Measurements from ENCODE around the gene RD3L.
"Not testable (repeated sequence)": the region's sequence is repeated elsewhere in the genome, so short reads cannot be mapped to it uniquely, and the experiment has no call there.

RD3L gene

GRCh38 chr14:103941973-103942736 lies at the start of gene RD3L:
Gene RD3L, minus strand, starts transcription at chr14:103942529. Its CDS starts 834 bp downstream, at chr14:103941695.
- no peak for DNase-seq (ENCODE audit: low read depth in 2 of 2)

- no peak for DNase-seq (ENCODE audit: low read depth in 2 of 2)
Observed at GRCh38 chr14:103989964-103990363, 47.6 kb upstream of the RD3L start.

- DNase-seq (ENCODE audit: low read depth in 2 of 2): no peak
Observed at GRCh38 chr14:103989034-103989433, 46.7 kb upstream of the RD3L start.

DNA sequence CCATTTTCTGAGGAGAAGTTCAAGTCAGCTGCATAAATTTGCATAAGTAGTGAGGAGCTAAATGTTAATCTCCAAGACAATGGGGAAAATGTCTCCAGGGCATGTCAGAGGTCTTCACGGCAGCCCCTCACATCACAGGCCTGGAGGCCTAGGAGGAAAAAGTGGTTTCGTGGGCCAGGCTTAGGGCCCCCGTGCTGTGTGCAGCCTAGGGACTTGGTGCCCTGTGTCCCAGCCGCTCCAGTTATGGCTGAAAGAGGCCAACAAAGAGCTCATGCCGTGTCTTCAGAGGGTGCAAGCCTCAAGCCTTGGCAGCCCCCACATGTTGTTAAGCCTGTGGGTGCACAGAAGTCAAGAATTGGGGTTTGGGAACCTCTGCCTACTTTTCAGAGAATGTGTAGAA lies 41.9 kb upstream of the RD3L start:
- no peak for DNase-seq (ENCODE audit: low read depth in 2 of 2)

DNA sequence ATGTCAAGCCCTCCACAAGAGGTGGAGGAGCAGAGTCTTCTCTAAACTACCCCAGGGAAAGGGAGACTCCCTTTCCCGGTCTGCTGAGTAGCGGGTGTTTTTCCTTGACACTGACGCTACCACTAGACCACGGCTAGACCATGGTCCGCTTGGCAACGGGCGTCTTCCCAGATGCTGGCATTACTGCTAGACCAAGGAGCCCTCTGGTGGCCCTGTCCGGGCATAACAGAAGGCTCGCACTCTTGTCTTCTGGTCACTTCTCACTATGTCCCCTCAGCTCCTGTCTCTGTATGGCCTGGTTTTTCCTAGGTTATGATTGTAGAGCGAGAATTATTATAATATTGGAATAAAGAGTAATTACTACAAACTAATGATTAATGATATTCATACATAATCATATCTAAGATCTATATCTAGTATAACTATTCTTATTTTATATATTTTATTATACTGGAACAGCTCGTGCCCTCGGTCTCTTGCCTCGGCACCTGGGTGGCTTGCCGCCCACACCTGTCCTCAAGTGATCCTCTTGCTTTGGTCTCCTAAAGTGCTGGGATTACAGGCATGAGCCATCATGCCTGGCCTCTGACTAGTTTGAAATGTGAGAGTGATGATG lies 38.4 kb upstream of the RD3L start:
- DNase-seq (ENCODE audit: low read depth in 2 of 2): not testable (repeated sequence)

- no peak for DNase-seq (ENCODE audit: low read depth in 2 of 2)
Observed at GRCh38 chr14:103974575-103974974, 32.2 kb upstream of the RD3L start.

DNA sequence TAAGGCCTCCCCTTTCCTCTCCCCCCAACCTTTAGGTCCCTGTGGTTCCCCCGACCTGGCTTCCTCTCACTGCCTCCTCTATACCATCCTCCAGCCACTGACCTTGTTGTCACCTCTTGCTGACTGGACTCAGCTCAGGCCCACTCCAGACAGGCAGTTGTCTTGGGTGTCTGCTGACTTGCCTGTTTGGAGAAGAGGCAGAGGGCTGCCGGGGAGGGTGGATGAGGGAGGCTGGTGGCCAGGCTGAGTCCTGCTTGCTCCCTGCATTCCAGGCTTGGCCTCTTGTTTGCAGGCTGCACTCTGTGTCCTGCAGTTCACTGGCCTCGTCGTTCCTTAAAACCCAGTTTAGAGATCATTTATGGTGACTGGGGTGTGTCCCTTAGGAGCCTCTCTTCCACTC lies 31.0 kb upstream of the RD3L start:
- DNase-seq (ENCODE audit: low read depth in 2 of 2): no peak

DNA sequence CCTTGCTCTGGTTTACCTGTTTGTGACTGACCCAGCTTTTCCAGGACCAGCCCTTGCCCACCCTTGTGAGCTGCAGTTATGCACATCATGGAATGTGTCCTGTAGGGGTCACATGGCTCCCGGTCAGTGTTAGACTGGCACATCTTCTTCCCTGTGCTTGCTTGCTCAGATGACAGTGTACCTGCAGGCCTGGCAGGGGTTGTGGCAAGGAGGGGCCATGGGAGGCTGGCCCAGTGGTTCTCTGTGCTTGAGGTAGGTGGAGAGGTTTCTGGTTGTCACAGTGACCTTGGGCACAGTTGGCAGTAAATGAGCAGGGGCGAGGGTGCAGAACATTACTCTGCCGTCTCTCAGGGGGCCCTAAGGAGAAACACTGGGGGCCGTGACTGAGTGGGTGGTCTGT lies 27.6 kb upstream of the RD3L start:
- DNase-seq (ENCODE audit: low read depth in 2 of 2): no peak

DNA sequence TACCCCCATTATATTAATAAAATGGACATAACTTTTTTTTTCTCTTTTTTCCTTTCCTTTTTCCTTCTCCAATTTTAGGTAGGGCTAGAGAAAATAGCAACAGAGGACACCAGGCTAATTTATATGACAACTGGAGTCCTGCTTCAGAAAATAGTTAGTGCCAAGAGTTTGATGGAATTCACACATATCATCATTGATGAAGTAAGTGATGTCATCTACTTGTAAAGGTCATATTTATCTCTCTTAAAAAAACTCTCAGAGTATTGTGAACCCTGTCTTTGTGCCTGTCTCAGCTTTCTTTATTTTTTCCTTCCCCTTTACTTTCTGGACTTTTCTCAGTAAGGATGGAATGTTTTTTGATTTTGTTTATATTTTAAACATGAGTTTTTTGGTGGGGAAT lies 24.3 kb upstream of the RD3L start:
- no peak for DNase-seq (ENCODE audit: low read depth in 2 of 2)

DNA sequence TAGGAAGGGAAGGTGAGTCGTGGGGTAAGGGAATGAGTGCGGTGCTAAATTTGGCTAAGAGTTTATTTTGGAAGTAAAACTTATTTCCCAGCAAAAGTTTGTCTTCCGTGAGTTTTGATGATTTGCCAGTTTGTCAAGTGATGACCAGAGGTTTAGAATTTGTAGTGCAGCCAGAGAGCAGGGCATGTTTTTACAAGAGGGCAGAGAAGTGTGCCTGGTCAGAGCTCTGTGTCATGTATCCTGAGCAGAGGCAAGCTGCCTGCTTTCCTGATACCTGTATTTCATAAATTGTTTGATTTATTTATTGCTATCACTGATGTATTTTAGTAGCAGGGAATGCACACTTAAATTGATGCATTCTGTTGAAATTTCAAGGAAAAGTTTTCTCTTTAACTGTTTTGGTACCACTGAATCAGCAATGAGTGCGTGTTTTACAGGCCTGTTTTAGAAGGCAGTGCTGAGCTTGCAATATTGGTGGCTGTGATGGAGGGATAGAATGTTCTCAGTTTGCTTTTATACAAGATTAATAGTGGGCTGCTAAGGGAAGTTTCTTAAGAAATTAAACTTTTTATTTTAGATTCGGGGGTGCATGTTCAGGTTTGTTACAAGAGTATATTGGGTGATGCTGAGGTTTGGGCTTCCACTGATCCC lies 19.7 kb upstream of the RD3L start:
- DNase-seq (ENCODE audit: low read depth in 2 of 2): no peak

GRCh38 chr14:103960457-103961055 lies 18.2 kb upstream of the RD3L start:
- no peak for DNase-seq (ENCODE audit: low read depth in 2 of 2)

DNA sequence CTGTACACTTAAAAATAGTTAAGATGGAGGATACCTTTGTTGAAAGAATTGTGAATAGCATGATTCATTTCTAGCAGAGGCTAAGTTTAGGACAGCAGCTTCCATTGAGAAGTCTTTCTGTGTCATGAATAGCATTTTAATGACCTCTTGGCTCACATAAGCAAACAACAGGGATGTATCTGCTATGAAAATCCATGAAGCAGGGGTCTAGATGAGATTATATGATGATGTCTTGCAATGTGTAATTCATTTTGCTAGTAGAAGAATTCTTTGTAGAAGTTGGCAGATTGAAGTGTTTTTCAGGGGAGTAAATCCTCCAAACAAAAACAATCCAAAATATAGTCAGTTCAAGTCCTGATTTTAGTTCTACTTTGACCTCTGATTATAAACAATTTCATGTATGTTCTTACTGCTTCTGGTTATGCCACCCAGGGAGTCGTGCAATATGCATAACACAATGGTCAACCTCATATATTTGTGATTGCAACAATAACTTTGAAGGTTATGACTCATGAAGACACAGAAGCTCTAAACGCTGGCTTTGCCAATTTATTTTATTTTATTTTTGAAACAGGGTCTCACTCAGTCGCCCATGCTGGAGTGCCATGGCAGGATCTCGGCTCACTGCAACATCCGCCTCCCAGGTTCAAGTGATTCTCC lies 6.9 kb upstream of the RD3L start:
- DNase-seq (ENCODE audit: low read depth in 2 of 2): no peak

DNA sequence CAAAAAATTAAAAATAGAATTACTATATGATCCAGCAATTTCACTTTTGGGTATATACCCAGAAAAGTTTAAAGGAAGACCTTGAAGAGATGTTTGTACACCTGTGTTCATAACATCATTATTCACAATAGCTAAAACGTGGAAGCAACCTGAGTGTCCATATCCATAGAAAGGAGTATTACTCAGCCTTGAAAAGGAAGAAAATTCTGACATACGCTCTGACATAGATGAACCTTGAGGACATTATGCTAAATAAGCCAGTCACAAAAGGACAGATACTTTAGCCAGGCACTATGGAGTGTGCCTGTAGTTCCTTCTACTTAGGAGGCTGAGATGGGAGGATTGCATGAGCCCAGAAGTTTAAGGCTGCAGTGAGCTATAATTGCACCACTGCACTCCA lies 6.1 kb upstream of the RD3L start:
- DNase-seq (ENCODE audit: low read depth in 2 of 2): no peak

GRCh38 chr14:103946975-103947374 lies 4.6 kb upstream of the RD3L start:
- no peak for DNase-seq (ENCODE audit: low read depth in 2 of 2)

DNA sequence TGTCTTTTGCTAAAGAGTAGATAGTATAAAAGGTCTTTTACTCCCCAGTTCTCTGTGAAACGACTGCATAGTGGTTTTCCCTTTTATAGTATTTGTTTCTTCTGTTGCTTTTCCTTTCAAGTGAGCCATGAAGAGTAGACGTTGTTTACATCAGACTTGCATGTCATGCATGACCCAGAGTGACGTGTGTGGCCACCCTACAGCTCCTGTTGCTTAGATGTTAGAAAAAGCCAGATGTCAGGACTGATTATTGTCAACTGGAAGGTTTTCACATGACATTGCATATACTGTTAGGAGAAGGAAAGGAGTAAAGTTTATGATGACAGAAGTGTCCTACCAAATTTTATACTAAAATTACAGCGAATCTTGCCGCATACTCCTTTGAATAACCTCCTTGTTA lies 1.3 kb upstream of the RD3L start:
- no peak for DNase-seq (ENCODE audit: low read depth in 2 of 2)

- DNase-seq (ENCODE audit: low read depth in 2 of 2): no peak
Observed at GRCh38 chr14:103941462-103941861, 867 bp downstream of the RD3L start.

DNA sequence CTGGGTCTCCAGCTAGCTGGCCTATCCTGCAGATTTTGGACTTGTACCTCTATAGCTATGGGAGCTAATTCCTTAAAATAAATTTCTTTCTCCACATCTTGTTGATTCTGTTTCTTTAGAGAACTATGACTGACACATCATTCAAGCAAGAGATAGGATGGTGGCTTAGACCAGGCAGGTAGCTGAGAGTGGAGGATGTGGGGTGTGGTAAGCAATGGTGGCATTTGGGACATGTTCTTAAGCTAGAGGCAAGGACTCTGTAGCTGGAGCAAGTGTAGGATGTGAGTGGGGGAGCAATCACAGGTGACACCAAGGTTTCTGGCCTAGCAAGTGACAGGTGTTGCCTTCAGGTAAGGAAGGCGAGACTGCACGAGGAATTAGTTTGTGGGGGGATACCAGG lies 7.2 kb downstream of the RD3L start:
- DNase-seq (ENCODE audit: low read depth in 2 of 2): no peak

DNA sequence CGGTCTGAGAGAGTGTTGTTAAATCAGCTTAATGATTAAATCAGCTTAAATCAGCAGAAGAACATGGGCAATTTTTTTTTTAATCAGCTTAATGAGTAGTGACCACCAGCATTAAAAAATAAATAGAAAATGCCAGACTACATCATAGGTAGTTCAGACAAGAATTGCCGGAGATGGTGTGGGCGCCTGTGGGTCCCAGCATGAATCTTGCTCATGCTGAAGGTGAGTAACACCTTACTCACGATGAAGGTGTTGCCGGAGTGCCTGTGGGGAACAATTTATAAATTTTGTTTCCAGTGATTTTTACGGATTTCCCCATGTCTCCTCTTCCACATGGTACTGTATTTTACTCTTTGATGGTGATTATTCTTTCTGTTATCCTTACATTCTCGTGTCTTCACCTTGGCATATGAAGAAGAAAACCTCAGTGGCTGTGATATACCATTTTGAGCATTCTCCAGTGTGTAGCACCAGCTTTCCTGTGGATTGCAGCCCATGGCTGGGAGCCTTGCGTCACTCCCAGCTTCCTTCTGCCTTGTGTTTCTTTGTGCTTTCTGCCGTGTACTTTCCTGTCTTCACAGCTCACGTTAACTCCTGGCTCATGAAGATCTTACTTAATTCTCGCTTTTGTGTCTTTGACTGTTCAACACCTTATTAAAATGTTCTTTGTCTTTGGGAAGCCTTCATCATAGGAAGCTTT lies 9.4 kb downstream of the RD3L start:
- no peak for DNase-seq (ENCODE audit: low read depth in 2 of 2)

- no peak for DNase-seq (ENCODE audit: low read depth in 2 of 2)
Observed at GRCh38 chr14:103931422-103931821, 10.9 kb downstream of the RD3L start.

DNA sequence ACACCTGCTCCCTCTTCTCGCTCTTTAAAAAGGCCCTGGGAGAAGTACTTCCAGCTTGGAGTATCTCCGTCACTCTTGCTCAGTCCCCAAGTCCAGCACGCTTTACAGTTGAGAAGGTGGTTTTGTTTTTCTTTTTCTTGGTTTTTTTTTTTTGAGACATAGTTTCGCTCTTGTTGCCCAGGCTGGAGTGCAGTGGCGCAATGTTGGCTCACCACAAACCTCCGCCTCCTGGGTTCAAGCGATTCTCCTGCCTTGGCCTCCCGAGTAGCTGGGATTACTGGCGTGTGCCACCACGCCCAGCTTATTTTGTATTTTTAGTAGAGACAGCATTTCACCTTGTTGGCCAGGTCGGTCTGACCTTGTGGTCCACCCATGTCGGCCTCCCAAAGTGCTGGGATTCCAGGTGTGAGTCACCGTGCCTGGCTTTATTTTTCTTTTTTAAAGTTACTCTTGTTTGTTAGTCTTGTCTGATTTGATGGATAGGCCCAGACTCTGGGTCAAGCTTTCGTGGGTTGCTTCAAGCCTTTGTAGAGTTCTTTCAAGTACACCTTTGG lies 12.2 kb downstream of the RD3L start:
- no peak for DNase-seq (ENCODE audit: low read depth in 2 of 2)
